Measurements from ENCODE around the gene ABCC12.

ABCC12 gene

DNA sequence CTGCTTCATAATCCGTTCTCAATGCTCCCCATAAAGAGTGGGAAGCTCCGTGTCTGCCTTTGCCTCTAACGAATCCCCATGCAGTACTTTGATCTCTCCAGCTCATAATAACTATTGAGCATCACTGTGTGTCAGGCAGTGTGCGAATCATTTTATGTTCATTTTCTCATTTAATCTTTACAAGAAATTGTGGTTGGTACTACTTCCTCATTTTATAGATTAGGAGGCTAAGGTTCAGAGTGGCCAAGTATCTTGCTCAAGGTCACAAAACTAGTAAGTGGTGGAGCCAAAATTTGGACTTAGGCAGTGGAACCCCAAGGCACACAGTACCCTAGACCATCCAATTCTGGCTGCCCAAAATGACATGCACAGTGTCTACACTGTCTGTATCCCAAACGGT lies 44.8 kb downstream of the ABCC12 start:
- H2BK5ac ChIP-seq (ENCODE audit: low read depth, low read length, poor library complexity): no peak overlapping the region
- no peak overlapping the region for H2AK5ac ChIP-seq (ENCODE audit: low read length)
- no peaks in the 10 kb centered on the region for H3K4me1 ChIP-seq (ENCODE audit: control insufficient read depth in 1 of 2, insufficient read depth in 2 of 2, low read length in 2 of 2)
- no peaks in the 10 kb centered on the region for H3K79me1 ChIP-seq (ENCODE audit: low read length)
- no peak overlapping the region for H3K27ac ChIP-seq (ENCODE audit: low read depth, low read length)
- H3K18ac ChIP-seq (ENCODE audit: low read length): no peak overlapping the region
- H3K4me2 ChIP-seq (ENCODE audit: low read length): no peak overlapping the region
- H3K14ac ChIP-seq (ENCODE audit: low read length): no peak overlapping the region
- no peak overlapping the region for H2AFZ ChIP-seq (ENCODE audit: insufficient read depth, low read length, poor library complexity)
- WGBS (ENCODE audit: extremely low coverage, insufficient coverage, insufficient read length): no CpG with 5 or more reads among the region's 5 CpGs
- H4K91ac ChIP-seq (ENCODE audit: low read depth, low read length): no peak overlapping the region
- no peaks in the 10 kb centered on the region for H3K27me3 ChIP-seq (ENCODE audit: insufficient read depth, low read length)
- no peak overlapping the region for H2BK120ac ChIP-seq (ENCODE audit: insufficient read depth, low read length, poor library complexity)
- H4K12ac ChIP-seq (ENCODE audit: low read depth, low read length): no peak overlapping the region
- no peaks in the 10 kb centered on the region for H3K79me2 ChIP-seq (ENCODE audit: control insufficient read depth, insufficient read depth, low read length, poor library complexity)
- H3K23ac ChIP-seq (ENCODE audit: low read length): no peak overlapping the region
- no peak overlapping the region for H3K4me3 ChIP-seq (ENCODE audit: low read depth, low read length)
- DNase-seq: no peak
- no peaks in the 10 kb centered on the region for H3K36me3 ChIP-seq (ENCODE audit: control insufficient read depth in 1 of 2, insufficient read depth in 2 of 2, low read length in 2 of 2)
- H3K4ac ChIP-seq (ENCODE audit: low read depth, low read length): no peak overlapping the region
- no peak overlapping the region for H3K9ac ChIP-seq (ENCODE audit: low read length)
- H4K8ac ChIP-seq (ENCODE audit: low read depth, low read length): no peak overlapping the region
- no peak overlapping the region for H2BK12ac ChIP-seq (ENCODE audit: low read length)
- H3K9me3 ChIP-seq (ENCODE audit: insufficient read depth, low read depth, low read length): no peaks in the 10 kb centered on the region

DNA sequence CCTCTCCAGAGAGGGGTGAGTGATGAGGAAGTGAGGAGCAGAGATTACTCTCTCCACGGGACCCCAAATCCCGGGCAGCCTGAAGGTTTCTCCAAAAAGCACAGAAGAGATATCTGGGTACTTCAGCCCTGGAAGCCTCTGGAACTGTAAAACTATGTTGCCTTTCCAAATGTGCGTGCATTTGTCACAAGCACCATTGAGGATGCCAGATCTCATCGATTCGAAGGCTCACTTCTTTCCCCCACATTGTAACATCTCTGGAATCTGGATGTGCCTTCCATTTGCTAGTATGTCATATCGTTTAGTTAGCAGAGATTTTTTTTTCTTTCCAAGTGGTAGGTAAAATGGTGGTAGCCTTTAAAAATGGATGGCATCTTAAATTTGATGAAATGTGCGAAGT lies 45.8 kb downstream of the ABCC12 start:
- H2BK120ac ChIP-seq (ENCODE audit: insufficient read depth, low read length, poor library complexity): no peak overlapping the region
- H3K4me2 ChIP-seq (ENCODE audit: low read length): no peak overlapping the region
- no CpG with 5 or more reads among the region's 7 CpGs for WGBS (ENCODE audit: extremely low coverage, insufficient coverage, insufficient read length)
- H2AFZ ChIP-seq (ENCODE audit: insufficient read depth, low read length, poor library complexity): no peak overlapping the region
- no peak overlapping the region for H3K9ac ChIP-seq (ENCODE audit: low read length)
- no peaks in the 10 kb centered on the region for H3K79me1 ChIP-seq (ENCODE audit: low read length)
- H3K27me3 ChIP-seq (ENCODE audit: insufficient read depth, low read length): no peaks in the 10 kb centered on the region
- H3K4ac ChIP-seq (ENCODE audit: low read depth, low read length): no peak overlapping the region
- peaks cover 1% of the 10 kb centered on the region for H3K9me3 ChIP-seq (ENCODE audit: insufficient read depth, low read depth, low read length)
- H3K79me2 ChIP-seq (ENCODE audit: control insufficient read depth, insufficient read depth, low read length, poor library complexity): no peaks in the 10 kb centered on the region
- H3K23ac ChIP-seq (ENCODE audit: low read length): no peak overlapping the region
- no peak overlapping the region for H4K12ac ChIP-seq (ENCODE audit: low read depth, low read length)
- no peak overlapping the region for H3K14ac ChIP-seq (ENCODE audit: low read length)
- H2AK5ac ChIP-seq (ENCODE audit: low read length): no peak overlapping the region
- H3K36me3 ChIP-seq (ENCODE audit: control insufficient read depth in 1 of 2, insufficient read depth in 2 of 2, low read length in 2 of 2): no peaks in the 10 kb centered on the region
- no peak overlapping the region for H2BK5ac ChIP-seq (ENCODE audit: low read depth, low read length, poor library complexity)
- no peak overlapping the region for H2BK12ac ChIP-seq (ENCODE audit: low read length)
- H3K4me3 ChIP-seq (ENCODE audit: low read depth, low read length): no peak overlapping the region
- H4K8ac ChIP-seq (ENCODE audit: low read depth, low read length): no peak overlapping the region
- no peaks in the 10 kb centered on the region for H3K4me1 ChIP-seq (ENCODE audit: control insufficient read depth in 1 of 2, insufficient read depth in 2 of 2, low read length in 2 of 2)
- no peak overlapping the region for H4K91ac ChIP-seq (ENCODE audit: low read depth, low read length)
- no peak for DNase-seq
- no peak overlapping the region for H3K27ac ChIP-seq (ENCODE audit: low read depth, low read length)
- H3K18ac ChIP-seq (ENCODE audit: low read length): no peak overlapping the region

DNA sequence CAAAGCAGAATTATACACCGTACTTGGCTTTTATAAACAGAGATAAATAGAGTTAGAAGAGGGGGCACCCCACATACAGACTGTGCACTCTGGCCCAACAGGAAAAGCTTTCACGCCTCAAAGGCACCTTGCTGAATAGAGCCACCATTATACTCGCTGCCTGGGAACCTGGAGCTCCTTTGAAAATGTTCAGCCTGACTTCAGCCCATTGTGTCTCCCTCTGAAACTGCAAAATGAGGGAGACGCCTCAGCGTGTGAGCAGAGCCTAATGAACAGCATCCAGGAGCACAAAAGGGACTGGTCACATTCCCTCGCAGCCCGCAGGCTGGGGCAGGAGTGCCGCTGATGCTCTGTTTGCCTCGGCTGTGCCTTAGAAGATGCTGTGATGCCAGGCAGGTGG lies 46.3 kb downstream of the ABCC12 start:
- H3K23ac ChIP-seq (ENCODE audit: low read length): no peak overlapping the region
- no peak overlapping the region for H3K4ac ChIP-seq (ENCODE audit: low read depth, low read length)
- no peak overlapping the region for H2AFZ ChIP-seq (ENCODE audit: insufficient read depth, low read length, poor library complexity)
- H3K36me3 ChIP-seq (ENCODE audit: control insufficient read depth in 1 of 2, insufficient read depth in 2 of 2, low read length in 2 of 2): no peaks in the 10 kb centered on the region
- H4K91ac ChIP-seq (ENCODE audit: low read depth, low read length): no peak overlapping the region
- no peak overlapping the region for H2AK5ac ChIP-seq (ENCODE audit: low read length)
- no peak overlapping the region for H4K12ac ChIP-seq (ENCODE audit: low read depth, low read length)
- H2BK5ac ChIP-seq (ENCODE audit: low read depth, low read length, poor library complexity): no peak overlapping the region
- H3K4me3 ChIP-seq (ENCODE audit: low read depth, low read length): no peak overlapping the region
- peaks cover 3% of the 10 kb centered on the region for H3K9me3 ChIP-seq (ENCODE audit: insufficient read depth, low read depth, low read length)
- DNase-seq: no peak
- H3K79me1 ChIP-seq (ENCODE audit: low read length): no peaks in the 10 kb centered on the region
- H3K4me1 ChIP-seq (ENCODE audit: control insufficient read depth in 1 of 2, insufficient read depth in 2 of 2, low read length in 2 of 2): no peaks in the 10 kb centered on the region
- no peak overlapping the region for H3K18ac ChIP-seq (ENCODE audit: low read length)
- no peak overlapping the region for H3K27ac ChIP-seq (ENCODE audit: low read depth, low read length)
- H2BK120ac ChIP-seq (ENCODE audit: insufficient read depth, low read length, poor library complexity): no peak overlapping the region
- H3K79me2 ChIP-seq (ENCODE audit: control insufficient read depth, insufficient read depth, low read length, poor library complexity): no peaks in the 10 kb centered on the region
- no peak overlapping the region for H2BK12ac ChIP-seq (ENCODE audit: low read length)
- no peak overlapping the region for H3K9ac ChIP-seq (ENCODE audit: low read length)
- no peak overlapping the region for H3K4me2 ChIP-seq (ENCODE audit: low read length)
- H4K8ac ChIP-seq (ENCODE audit: low read depth, low read length): no peak overlapping the region
- no peaks in the 10 kb centered on the region for H3K27me3 ChIP-seq (ENCODE audit: insufficient read depth, low read length)
- WGBS (ENCODE audit: extremely low coverage, insufficient coverage, insufficient read length): no CpG with 5 or more reads among the region's 9 CpGs
- no peak overlapping the region for H3K14ac ChIP-seq (ENCODE audit: low read length)

DNA sequence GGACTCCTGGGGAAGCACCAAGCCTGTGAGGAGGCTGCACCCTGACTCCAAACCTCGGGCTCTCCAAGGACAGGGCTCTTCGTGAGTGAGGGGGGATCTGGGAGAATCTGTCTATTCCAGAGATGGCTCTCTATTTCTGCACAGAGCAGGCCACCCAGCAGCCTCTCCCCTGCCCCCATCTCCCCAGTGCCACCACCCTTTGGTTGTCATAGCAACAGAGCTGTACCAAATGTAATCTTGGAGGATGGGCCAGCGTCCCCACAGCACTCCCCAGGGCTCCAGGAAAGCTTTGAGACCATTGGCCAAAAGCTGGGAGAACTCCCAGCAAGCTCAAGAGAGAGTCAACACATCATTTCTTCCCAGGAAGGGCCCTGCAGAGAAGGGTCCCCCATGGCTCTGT lies 49.3 kb downstream of the ABCC12 start:
- H3K9me3 ChIP-seq (ENCODE audit: insufficient read depth, low read depth, low read length): peaks cover 3% of the 10 kb centered on the region
- H3K27ac ChIP-seq (ENCODE audit: low read depth, low read length): no peak overlapping the region
- H2BK120ac ChIP-seq (ENCODE audit: insufficient read depth, low read length, poor library complexity): no peak overlapping the region
- H3K79me1 ChIP-seq (ENCODE audit: low read length): no peaks in the 10 kb centered on the region
- no peak for DNase-seq
- H2BK12ac ChIP-seq (ENCODE audit: low read length): no peak overlapping the region
- no peak overlapping the region for H3K18ac ChIP-seq (ENCODE audit: low read length)
- H2AFZ ChIP-seq (ENCODE audit: insufficient read depth, low read length, poor library complexity): no peak overlapping the region
- H3K4me3 ChIP-seq (ENCODE audit: low read depth, low read length): no peak overlapping the region
- H3K36me3 ChIP-seq (ENCODE audit: control insufficient read depth in 1 of 2, insufficient read depth in 2 of 2, low read length in 2 of 2): no peaks in the 10 kb centered on the region
- no peaks in the 10 kb centered on the region for H3K4me1 ChIP-seq (ENCODE audit: control insufficient read depth in 1 of 2, insufficient read depth in 2 of 2, low read length in 2 of 2)
- no peak overlapping the region for H3K4me2 ChIP-seq (ENCODE audit: low read length)
- no peak overlapping the region for H3K9ac ChIP-seq (ENCODE audit: low read length)
- H3K79me2 ChIP-seq (ENCODE audit: control insufficient read depth, insufficient read depth, low read length, poor library complexity): no peaks in the 10 kb centered on the region
- H3K14ac ChIP-seq (ENCODE audit: low read length): no peak overlapping the region
- WGBS (ENCODE audit: extremely low coverage, insufficient coverage, insufficient read length): no CpG with 5 or more reads among the region's 3 CpGs
- H4K8ac ChIP-seq (ENCODE audit: low read depth, low read length): no peak overlapping the region
- H4K91ac ChIP-seq (ENCODE audit: low read depth, low read length): no peak overlapping the region
- no peak overlapping the region for H2BK5ac ChIP-seq (ENCODE audit: low read depth, low read length, poor library complexity)
- no peak overlapping the region for H2AK5ac ChIP-seq (ENCODE audit: low read length)
- H3K27me3 ChIP-seq (ENCODE audit: insufficient read depth, low read length): no peaks in the 10 kb centered on the region
- no peak overlapping the region for H3K23ac ChIP-seq (ENCODE audit: low read length)
- no peak overlapping the region for H3K4ac ChIP-seq (ENCODE audit: low read depth, low read length)
- H4K12ac ChIP-seq (ENCODE audit: low read depth, low read length): no peak overlapping the region

All from trophoblast cell (in vitro differentiated cells and primary cell).